PC-9 (cell line): ENCODE results near the gene RAB5B. TPM values are rescaled to one million over a fixed set of nuclear protein-coding genes. Genes with fewer than 3 reads are reported as not detected.
"Not testable (repeated sequence)": the region's sequence is repeated elsewhere in the genome, so short reads cannot be mapped to it uniquely, and the experiment has no call there.

Source experiments
- BruUV-seq: library from RNA; stranded (reverse); fragments of 400-500 nt; replicated peaks from 2 replicates; lab custom pipeline; 2021; lab: Mats Ljungman, UMichigan
- CTCF ChIA-PET: fragments of 300-600 bp; sonication (Branson Sonifier 250); formaldehyde crosslinking; loops from one replicate; lab custom pipeline; 2022; ENCODE audit warnings: antibody characterized with exemption; lab: Charles Lee
- POLR2A ChIA-PET: fragments of 300-600 bp; sonication (Branson Sonifier 250); formaldehyde crosslinking; loops from one replicate; lab custom pipeline; 2022; ENCODE audit warnings: antibody characterized with exemption; ENCODE audit not compliant: unreplicated experiment; lab: Charles Lee
- DNase-seq, 2 experiments: peaks; one replicate each; pipeline versions ENCODE4 v3.0.0 to v3.0.0-alpha.2; 2015 to 2022; ENCODE audit warnings: mixed read lengths in 1 of 2
- H2AFZ ChIP-seq: fragments of 200-600 bp; sonication (generic); 2 replicates; pipeline ENCODE4 v1.8.1; 2017; ENCODE audit warnings: antibody characterized with exemption
- H3F3A ChIP-seq: fragments of 200-600 bp; sonication (generic); 2 replicates; pipeline ENCODE4 v1.8.1; 2017; ENCODE audit warnings: antibody characterized with exemption, mild to moderate bottlenecking, low read depth; ENCODE audit not compliant: insufficient read depth
- H3K27ac ChIP-seq: fragments of 200-600 bp; sonication (generic); 2 replicates; pipeline ENCODE4 v1.6.1; 2016; ENCODE audit warnings: mixed run types
- H3K27me3 ChIP-seq: fragments of 200-600 bp; sonication (generic); 2 replicates; pipeline ENCODE4 v1.6.1; 2016; ENCODE audit warnings: low read depth, mixed run types; ENCODE audit not compliant: insufficient read depth
- H3K36me3 ChIP-seq: fragments of 200-600 bp; sonication (generic); 2 replicates; pipeline ENCODE4 v1.6.1; 2016; ENCODE audit warnings: low read depth, mixed run types
- H3K4me1 ChIP-seq: fragments of 200-600 bp; sonication (generic); replicated peaks from 2 replicates; pipeline ENCODE4 v1.6.1; 2016; ENCODE audit warnings: mixed run types; ENCODE audit not compliant: insufficient read depth
- H3K4me2 ChIP-seq: fragments of 200-600 bp; sonication (generic); 2 replicates; pipeline ENCODE4 v1.6.1; 2017; ENCODE audit warnings: mixed run types
- H3K4me3 ChIP-seq: fragments of 200-600 bp; sonication (generic); 2 replicates; pipeline ENCODE4 v1.6.1; 2016; ENCODE audit warnings: mixed run types
- H3K79me2 ChIP-seq: fragments of 200-600 bp; sonication (generic); 2 replicates; pipeline ENCODE4 v1.6.1; 2017; ENCODE audit warnings: low read depth, mixed run types
- H3K9me2 ChIP-seq: fragments of 200-600 bp; sonication (generic); 2 replicates; pipeline ENCODE4 v1.8.1; 2017; ENCODE audit warnings: mild to moderate bottlenecking; ENCODE audit not compliant: insufficient read depth
- H3K9me3 ChIP-seq: fragments of 200-600 bp; sonication (generic); 2 replicates; pipeline ENCODE4 v1.8.1; 2016; ENCODE audit warnings: low read depth; ENCODE audit not compliant: insufficient read depth
- H4K20me1 ChIP-seq: fragments of 200-600 bp; sonication (generic); 2 replicates; pipeline ENCODE4 v1.8.1; 2017; ENCODE audit not compliant: insufficient read depth
- EZH2 ChIP-seq: fragments of 200-600 bp; sonication (generic); IDR thresholded peaks from 2 replicates; pipeline ENCODE4 v1.8.0; 2017; ENCODE audit warnings: antibody characterized with exemption, low read depth
- intact Hi-C: fragments of 100-400 bp; cut with micrococcal nuclease; formaldehyde crosslinking; loops from one replicate; pipeline ENCODE4 v1.10.0; 2022; ENCODE audit not compliant: unreplicated experiment
- total RNA-seq: library from RNA; stranded (reverse); gene quantifications from 2 replicates; pipeline ENCODE4 v1.2.3, GENCODE V29; 2021
- TF ChIP-seq, protein P1 (sequence below): fragments of 200-600 bp; sonication (generic); conservative IDR thresholded peaks from 2 replicates; pipeline ENCODE4 v1.6.1; 2017; ENCODE audit warnings: mixed run types, antibody characterized with exemption, mild to moderate bottlenecking, moderate library complexity

Gene RAB5B
- total RNA-seq, 1 experiment from 2014 or later, result 122 TPM

DNA sequence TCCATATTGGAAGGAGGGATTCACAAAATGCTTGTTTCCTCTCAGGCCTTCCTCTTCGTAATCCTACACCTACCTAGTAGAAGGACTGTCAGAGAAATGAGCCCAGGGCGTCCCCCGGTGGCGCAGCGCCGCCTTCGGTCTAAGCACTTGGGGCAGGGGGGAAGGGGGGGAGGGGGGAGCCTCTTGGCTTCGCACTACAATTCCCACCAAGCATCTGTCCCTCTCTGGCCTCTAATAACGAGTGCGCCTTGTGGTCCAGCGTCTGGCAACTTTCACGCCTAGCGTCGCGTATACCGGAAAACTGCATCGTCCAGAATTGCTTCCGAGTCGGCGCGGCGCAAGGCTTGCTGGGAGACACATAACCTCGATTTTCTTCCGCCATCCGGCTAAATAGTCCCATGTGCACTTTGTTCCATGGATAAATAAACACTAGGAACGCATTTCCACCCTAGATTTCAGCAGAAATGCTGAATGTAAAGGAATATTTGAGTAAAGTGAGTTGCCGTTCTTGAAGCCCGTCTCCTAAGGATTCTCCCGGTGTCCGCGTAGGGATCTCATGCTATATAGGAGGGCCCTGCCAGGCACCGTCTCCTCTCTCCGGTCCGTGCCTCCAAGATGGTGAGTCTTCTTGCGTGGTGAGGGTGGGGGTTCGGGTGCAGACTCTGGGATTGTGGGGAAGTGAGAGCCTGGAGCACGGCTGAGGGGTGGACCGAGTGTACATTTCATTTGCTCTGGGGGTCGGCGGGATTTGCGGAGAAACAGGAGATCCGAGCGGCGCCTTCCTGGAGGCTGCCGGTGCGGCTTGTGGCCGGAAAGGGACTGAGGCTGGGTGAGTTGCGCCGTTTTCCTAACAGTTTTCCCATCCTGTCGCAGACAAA is 67.9 kb downstream of the RAB5B start, which contains the start of gene RPS26:
Gene RPS26 (plus strand): TSS at position 367 of the 878 bp plus-strand sequence. CDS start 249 bp downstream, at position 616.
- peaks cover 13% of the 10 kb centered on the region; the same call in 1 of the 2 replicates for H4K20me1 ChIP-seq
- peak within 1 kb of the TSS; percentile 97 for H2AFZ ChIP-seq
- TF ChIP-seq, protein P1, sequence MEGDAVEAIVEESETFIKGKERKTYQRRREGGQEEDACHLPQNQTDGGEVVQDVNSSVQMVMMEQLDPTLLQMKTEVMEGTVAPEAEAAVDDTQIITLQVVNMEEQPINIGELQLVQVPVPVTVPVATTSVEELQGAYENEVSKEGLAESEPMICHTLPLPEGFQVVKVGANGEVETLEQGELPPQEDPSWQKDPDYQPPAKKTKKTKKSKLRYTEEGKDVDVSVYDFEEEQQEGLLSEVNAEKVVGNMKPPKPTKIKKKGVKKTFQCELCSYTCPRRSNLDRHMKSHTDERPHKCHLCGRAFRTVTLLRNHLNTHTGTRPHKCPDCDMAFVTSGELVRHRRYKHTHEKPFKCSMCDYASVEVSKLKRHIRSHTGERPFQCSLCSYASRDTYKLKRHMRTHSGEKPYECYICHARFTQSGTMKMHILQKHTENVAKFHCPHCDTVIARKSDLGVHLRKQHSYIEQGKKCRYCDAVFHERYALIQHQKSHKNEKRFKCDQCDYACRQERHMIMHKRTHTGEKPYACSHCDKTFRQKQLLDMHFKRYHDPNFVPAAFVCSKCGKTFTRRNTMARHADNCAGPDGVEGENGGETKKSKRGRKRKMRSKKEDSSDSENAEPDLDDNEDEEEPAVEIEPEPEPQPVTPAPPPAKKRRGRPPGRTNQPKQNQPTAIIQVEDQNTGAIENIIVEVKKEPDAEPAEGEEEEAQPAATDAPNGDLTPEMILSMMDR, result peak; percentile 51
- no peak for TF ChIP-seq EZH2
- H3K9me2 ChIP-seq, result no peaks in the 10 kb centered on the region
- peak within 1 kb of the TSS; percentile 68 for H3K27ac ChIP-seq
- no TSS peak for BruUV-seq
- peaks cover 24% of the 10 kb centered on the region for H3K4me1 ChIP-seq
- intact Hi-C loops, result loop anchor here (1.0 to 10.0 kb wide), 8 partner anchors 44 to 303 kb away; partner anchors contain the start of genes NABP2, ORMDL2, PYM1 and RNF41
- peak within 1 kb of the TSS; percentile 73 for H3K4me3 ChIP-seq
- H3K79me2 ChIP-seq, result peaks cover 26% of the 10 kb centered on the region
- POLR2A ChIA-PET, result interaction anchor here (0.7 kb wide), 2 partner anchors 68 to 117 kb away, joined by 4 read pairs; partner anchors contain the start of gene RAB5B
- H3K9me3 ChIP-seq, result no peaks in the 10 kb centered on the region
- peak within 1 kb of the TSS; percentile 100 for H3K4me2 ChIP-seq
- peaks cover 54% of the 10 kb centered on the region for H3F3A ChIP-seq
- peak; percentile 95 to 96 for DNase-seq
- no peaks in the 10 kb centered on the region for H3K27me3 ChIP-seq
- peaks cover 25% of the 10 kb centered on the region for H3K36me3 ChIP-seq
- CTCF ChIA-PET, result no interaction called here

GRCh38 chr12:56042430-56042813 is 68.5 kb downstream of the RAB5B start:
- H3K4me2 ChIP-seq, result peak overlapping the region; percentile 100
- peaks cover 59% of the 10 kb centered on the region for H3F3A ChIP-seq
- peak overlapping the region; percentile 68 for H3K27ac ChIP-seq
- H3K9me3 ChIP-seq, DNase-seq, CTCF ChIA-PET, POLR2A ChIA-PET, H3K9me2 ChIP-seq, H3K27me3 ChIP-seq: not testable (repeated sequence)
- peaks cover 26% of the 10 kb centered on the region for H3K79me2 ChIP-seq
- intact Hi-C loops, result loop anchor here (5.0 to 10.0 kb wide), 4 partner anchors 88 to 225 kb away; partner anchors contain the start of genes NABP2, ORMDL2, RNF41 and SARNP
- peaks cover 24% of the 10 kb centered on the region for H3K4me1 ChIP-seq
- BruUV-seq, result TSS peak; percentile 73
- H3K4me3 ChIP-seq, result peak overlapping the region; percentile 73
- peaks cover 25% of the 10 kb centered on the region for H3K36me3 ChIP-seq
- H4K20me1 ChIP-seq, result peaks cover 13% of the 10 kb centered on the region; the same call in 1 of the 2 replicates
- H2AFZ ChIP-seq, result peak overlapping the region; percentile 97

- no TSS peak for BruUV-seq
- peaks cover 61% of the 10 kb centered on the region for H3F3A ChIP-seq
- H3K9me3 ChIP-seq, result no peaks in the 10 kb centered on the region
- H3K27ac ChIP-seq, result peak overlapping the region; percentile 24
- peaks cover 26% of the 10 kb centered on the region for H3K79me2 ChIP-seq
- peaks cover 25% of the 10 kb centered on the region for H3K36me3 ChIP-seq
- intact Hi-C loops, result loop anchor here (5.0 to 10.0 kb wide), 4 partner anchors 88 to 226 kb away; partner anchors contain the start of genes NABP2, ORMDL2, RNF41 and SARNP
- H4K20me1 ChIP-seq, result peaks cover 13% of the 10 kb centered on the region; the same call in 1 of the 2 replicates
- peaks cover 24% of the 10 kb centered on the region for H3K4me1 ChIP-seq
- no peak for DNase-seq
- TF ChIP-seq EZH2, result no peak
- TF ChIP-seq, protein P1, result no peak
- peak overlapping the region; percentile 73 for H3K4me3 ChIP-seq
- peak overlapping the region; percentile 100 for H3K4me2 ChIP-seq
- no peaks in the 10 kb centered on the region for H3K9me2 ChIP-seq
- CTCF ChIA-PET, result no interaction called here
- no peak overlapping the region for H2AFZ ChIP-seq
- POLR2A ChIA-PET, result no interaction called here
- H3K27me3 ChIP-seq, result no peaks in the 10 kb centered on the region
These were observed 69.0 kb downstream of the RAB5B start for GRCh38 chr12:56042843-56043242.

Other genes with a start within 250 kb of the RAB5B start
- gene CD63, start 245.1 kb upstream of the RAB5B start, total RNA-seq, result 434 and 536 TPM in 2 replicates
- 7.5 and 9.4 TPM in 2 replicates for gene GDF11, start 231.0 kb upstream of the RAB5B start, total RNA-seq
- 65.6 and 74.8 TPM in 2 replicates for gene SARNP, start 156.4 kb upstream of the RAB5B start, total RNA-seq
- gene ORMDL2, start 156.0 kb upstream of the RAB5B start, total RNA-seq, result 22.5 and 22.9 TPM in 2 replicates
- gene DNAJC14, start 144.5 kb upstream of the RAB5B start, total RNA-seq, result 27.6 and 31.1 TPM in 2 replicates
- 0.60 and 0.83 TPM in 2 replicates for gene MMP19, start 131.1 kb upstream of the RAB5B start, total RNA-seq
- 45.4 and 54.0 TPM in 2 replicates for gene PYM1, start 46.2 kb upstream of the RAB5B start, total RNA-seq
- 86.6 and 91.0 TPM in 2 replicates for gene DGKA, start 42.9 kb upstream of the RAB5B start, total RNA-seq
- gene PMEL, start 8.0 kb upstream of the RAB5B start, total RNA-seq, result 8.7 and 12.6 TPM in 2 replicates
- gene CDK2, start 7.2 kb upstream of the RAB5B start, total RNA-seq, result 93.8 and 99.4 TPM in 2 replicates
- gene SUOX, start 23.2 kb downstream of the RAB5B start, total RNA-seq, result 20.4 and 22.7 TPM in 2 replicates
- 7.4 and 9.6 TPM in 2 replicates for gene IKZF4, start 47.0 kb downstream of the RAB5B start, total RNA-seq
- gene RPS26, start 67.8 kb downstream of the RAB5B start, total RNA-seq, result 25.2 and 43.3 TPM in 2 replicates
- 127 and 145 TPM in 2 replicates for gene ERBB3, start 106.1 kb downstream of the RAB5B start, total RNA-seq
- gene PA2G4, start 130.5 kb downstream of the RAB5B start, total RNA-seq, result 120 and 159 TPM in 2 replicates
- 3,423 and 4,460 TPM in 2 replicates for gene RPL41, start 142.6 kb downstream of the RAB5B start, total RNA-seq
- 4.4 and 6.5 TPM in 2 replicates for gene ZC3H10, start 144.2 kb downstream of the RAB5B start, total RNA-seq
- 46.1 and 52.2 TPM in 2 replicates for gene ESYT1, start 154.2 kb downstream of the RAB5B start, total RNA-seq
- gene MYL6B, start 178.5 kb downstream of the RAB5B start, total RNA-seq, result 120 and 121 TPM in 2 replicates
- 666 and 697 TPM in 2 replicates for gene MYL6, start 184.3 kb downstream of the RAB5B start, total RNA-seq
- gene SMARCC2, start 215.4 kb downstream of the RAB5B start, total RNA-seq, result 70.3 and 86.4 TPM in 2 replicates
- 29.5 and 33.4 TPM in 2 replicates for gene RNF41, start 247.8 kb downstream of the RAB5B start, total RNA-seq